G401 (cell line): ENCODE results near the gene C1orf198. TPM values are rescaled to one million over a fixed set of nuclear protein-coding genes. Genes with fewer than 3 reads are reported as not detected.

ENCODE experiments used
- DNase-seq: peaks from one replicate; pipeline ENCODE4 v3.0.0-alpha.2; 2015; ENCODE audit warnings: low spot score
- in situ Hi-C: cut with HindIII; loops from 2 replicates; pipeline ENCODE4 v1.10.0; 2016; ENCODE audit warnings: low sequenced_read_pairs, mixed read lengths
- total RNA-seq: library from RNA; depleted of rRNA; stranded (reverse); fragments of >200 nt; shearing (Covaris generic); gene quantifications from 2 replicates; pipeline ENCODE4 v1.2.3, GENCODE V29; 2014

The C1orf198 gene
- total RNA-seq, 1 experiment from 2014 or later = 35.6 TPM

- in situ Hi-C loops = no loop called here
- no peak for DNase-seq
Observed at GRCh38 chr1:230843503-230844309, 24.6 kb downstream of the C1orf198 start.

DNA sequence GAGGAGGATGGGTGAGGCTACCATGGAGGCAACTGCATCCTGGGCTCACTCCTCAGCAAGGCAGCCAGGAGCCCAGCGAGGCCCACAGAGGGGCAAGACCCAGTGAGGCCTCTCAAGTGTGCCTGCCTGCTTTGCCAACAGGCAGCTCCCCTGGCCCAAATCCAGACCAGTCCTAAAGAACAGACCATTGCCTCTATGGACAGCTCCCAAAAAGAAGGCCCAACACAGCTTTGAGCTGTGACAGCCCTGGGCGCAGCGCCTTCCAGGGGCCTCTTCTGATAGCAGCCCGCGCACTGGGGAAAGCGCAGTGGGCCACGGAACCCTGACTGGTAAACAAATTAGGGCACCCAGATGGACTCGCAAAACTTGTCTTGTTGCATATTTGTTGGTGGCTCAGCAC is 25.5 kb downstream of the C1orf198 start:
- in situ Hi-C loops = no loop called here
- DNase-seq = no peak

- no peak for DNase-seq
- in situ Hi-C loops = no loop called here
Observed at GRCh38 chr1:230839173-230839572, 29.1 kb downstream of the C1orf198 start.

GRCh38 chr1:230836793-230837192 is 31.5 kb downstream of the C1orf198 start:
- DNase-seq = no peak
- in situ Hi-C loops = no loop called here

DNA sequence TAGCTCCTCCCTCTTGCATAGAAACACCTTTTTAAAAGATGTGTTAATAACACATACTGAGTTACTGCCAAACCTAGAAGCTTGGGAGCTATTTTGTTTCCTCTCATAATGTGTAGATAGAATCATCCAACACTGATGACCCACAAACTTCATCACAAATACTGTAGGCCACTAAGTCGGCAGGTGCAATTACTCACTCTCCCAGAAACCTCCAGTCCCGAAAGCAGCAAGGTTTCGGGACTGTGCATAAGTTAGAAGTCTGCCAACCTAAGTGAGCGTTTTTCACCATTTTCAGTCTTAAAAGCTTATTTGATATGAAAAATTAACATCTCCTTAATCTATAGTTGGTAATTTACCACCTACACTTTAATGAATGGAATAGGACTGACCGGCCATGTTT is 32.0 kb downstream of the C1orf198 start:
- in situ Hi-C loops = no loop called here
- DNase-seq = no peak

GRCh38 chr1:230834292-230834691 is 34.0 kb downstream of the C1orf198 start:
- DNase-seq = no peak
- in situ Hi-C loops = no loop called here

DNA sequence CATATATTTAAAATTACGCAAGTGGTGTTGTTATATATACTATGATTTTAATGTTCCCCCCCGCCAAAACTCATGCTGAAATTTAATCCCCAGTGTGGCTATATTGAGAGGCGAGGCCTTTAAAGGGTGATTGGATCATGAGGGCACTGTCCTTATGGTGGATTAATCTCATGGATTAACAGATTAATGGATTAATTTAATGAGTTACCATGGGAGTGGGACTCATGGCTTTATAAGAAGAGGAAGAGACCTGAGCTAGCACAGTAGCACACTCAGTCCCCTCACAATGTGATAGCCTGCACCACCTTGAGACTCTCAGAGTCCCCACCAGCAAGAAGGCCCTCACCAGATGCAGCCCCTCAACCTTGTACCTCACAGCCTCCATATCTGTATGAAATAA is 34.8 kb downstream of the C1orf198 start:
- in situ Hi-C loops = no loop called here
- DNase-seq = no peak

- in situ Hi-C loops = no loop called here
- no peak for DNase-seq
Observed at GRCh38 chr1:230832476-230832875, 35.8 kb downstream of the C1orf198 start.

GRCh38 chr1:230831771-230832170 is 36.5 kb downstream of the C1orf198 start:
- in situ Hi-C loops = no loop called here
- DNase-seq = no peak

DNA sequence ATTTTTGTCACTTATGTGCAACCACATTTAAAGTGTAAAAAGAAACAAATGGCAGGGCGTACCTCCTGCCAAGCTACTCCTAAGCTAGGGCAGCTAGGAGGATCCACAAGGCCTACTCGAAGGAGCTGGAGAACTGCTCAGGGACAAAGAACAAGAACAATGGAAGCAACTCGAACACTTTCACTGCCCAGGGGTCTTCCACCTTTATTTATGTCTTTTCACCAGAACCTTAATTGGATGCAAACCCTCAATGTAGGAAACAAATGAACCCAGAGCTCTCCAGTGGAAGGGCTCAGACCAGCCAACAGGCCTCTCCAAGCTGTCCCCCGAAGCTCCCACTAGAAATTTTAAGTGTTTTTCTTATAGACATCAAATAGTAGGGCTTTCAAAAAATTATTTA is 39.9 kb downstream of the C1orf198 start:
- in situ Hi-C loops = no loop called here
- DNase-seq = no peak

- in situ Hi-C loops = no loop called here
- no peak for DNase-seq
Observed at GRCh38 chr1:230827801-230828200, 40.5 kb downstream of the C1orf198 start.

DNA sequence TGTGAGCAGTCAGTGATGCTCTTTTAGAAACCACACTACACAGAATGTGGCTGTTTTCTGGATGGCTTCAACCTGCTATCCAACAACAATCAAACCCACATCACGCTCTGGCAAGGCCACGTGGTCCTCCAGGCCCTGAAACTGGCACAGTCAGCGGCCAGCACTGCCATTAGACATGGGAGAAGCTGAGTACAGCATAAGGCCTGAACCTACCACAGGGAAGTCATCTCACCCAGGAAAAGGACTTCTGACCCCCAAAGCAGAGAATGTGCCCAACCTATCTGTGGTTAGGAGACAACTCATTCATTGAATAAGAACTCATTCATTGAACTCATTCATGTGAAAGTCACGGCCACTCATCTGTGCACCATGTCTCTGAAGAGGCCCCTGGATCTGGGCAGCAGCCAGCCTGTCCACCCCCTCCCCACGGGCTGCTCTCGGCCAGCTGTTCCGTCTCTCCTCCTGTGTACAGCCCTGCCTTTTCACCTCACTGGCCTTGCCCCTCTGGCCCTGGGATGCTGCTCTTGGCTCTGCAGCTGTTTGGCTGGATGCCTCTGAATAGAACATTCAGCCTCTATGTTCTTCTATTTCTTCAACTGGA is 41.1 kb downstream of the C1orf198 start:
- in situ Hi-C loops = no loop called here
- DNase-seq = no peak

DNA sequence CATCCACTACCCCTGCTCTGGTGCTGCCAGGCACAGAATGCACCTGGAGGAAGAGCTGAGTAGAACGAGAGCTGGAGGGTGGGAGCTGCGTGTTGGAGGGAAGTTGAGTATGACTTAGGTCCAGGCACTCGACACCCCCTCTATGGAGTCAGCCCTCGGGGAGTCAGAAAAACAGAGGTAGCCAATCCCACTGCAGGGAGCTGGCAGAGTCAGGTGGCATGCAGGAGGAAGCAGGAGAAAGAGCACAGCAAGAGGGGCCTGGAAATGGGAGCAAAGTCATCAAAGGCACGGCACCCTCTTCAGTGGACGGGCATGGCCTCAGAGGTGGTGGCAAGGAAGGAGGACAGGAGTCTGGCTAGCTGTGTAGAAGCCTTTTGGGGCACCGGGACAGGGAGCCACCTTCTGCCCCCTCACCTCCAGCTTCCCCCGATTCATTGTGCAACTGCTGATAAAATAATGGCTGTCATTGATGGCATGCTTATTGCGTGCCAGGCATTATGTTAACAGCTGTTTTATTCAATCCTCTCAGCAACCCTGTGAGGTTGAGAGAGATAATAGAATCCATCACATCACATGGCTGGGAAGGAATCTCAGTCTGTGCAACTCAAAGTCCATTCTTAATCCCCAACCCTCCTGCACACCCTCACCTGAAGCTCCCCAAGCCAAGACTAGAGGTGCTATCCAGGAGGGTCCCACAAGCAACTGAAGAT is 42.0 kb downstream of the C1orf198 start:
- DNase-seq = no peak
- in situ Hi-C loops = no loop called here

DNA sequence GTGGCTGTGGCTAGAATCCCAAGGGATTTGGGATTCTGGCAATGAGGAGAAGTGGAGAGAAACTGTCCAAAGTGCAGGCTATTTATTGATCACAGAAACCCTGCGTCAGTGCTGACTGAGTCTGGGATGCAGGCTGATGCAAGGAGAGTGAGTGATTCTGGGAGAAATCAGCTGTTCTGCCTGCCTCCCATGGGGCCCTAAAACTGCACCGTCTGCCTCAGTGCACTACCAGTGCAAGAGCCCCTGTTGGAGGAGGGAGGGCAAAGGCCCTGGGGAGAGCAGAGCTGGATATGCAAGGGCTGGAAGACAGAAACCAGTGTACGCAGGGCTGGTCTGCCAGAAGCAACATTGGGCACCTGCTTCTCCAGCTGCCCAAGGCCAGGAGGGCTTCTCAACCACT is 42.6 kb downstream of the C1orf198 start:
- in situ Hi-C loops = no loop called here
- DNase-seq = no peak

- in situ Hi-C loops = no loop called here
- DNase-seq = no peak
Observed at GRCh38 chr1:230824919-230825721, 43.2 kb downstream of the C1orf198 start.

DNA sequence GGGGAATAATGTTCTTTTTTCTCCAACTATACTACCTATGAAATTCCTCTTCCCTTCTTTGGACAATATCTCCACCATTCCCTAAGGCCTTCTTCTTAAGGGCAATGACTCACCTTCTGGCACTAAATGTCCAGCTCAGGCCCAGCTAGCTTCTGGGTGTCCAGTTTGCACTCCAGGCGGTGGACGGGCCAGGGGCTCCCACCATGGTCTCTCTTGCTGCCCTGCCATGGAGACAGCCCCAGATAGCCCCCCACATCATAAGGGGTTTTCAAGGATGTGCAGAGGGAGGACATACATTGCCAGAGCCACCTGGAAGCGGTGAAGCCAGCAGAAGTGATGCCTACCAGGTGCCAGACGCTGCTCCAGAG is 43.8 kb downstream of the C1orf198 start:
- in situ Hi-C loops = no loop called here

GRCh38 chr1:230823931-230824381 is 44.4 kb downstream of the C1orf198 start:
- DNase-seq = no peak
- in situ Hi-C loops = no loop called here

More for the DNA sequence above, 43.8 kb downstream of the C1orf198 start:
- DNase-seq = no peak

- in situ Hi-C loops = no loop called here
- no peak for DNase-seq
Observed at GRCh38 chr1:230823426-230823825, 44.9 kb downstream of the C1orf198 start.

DNA sequence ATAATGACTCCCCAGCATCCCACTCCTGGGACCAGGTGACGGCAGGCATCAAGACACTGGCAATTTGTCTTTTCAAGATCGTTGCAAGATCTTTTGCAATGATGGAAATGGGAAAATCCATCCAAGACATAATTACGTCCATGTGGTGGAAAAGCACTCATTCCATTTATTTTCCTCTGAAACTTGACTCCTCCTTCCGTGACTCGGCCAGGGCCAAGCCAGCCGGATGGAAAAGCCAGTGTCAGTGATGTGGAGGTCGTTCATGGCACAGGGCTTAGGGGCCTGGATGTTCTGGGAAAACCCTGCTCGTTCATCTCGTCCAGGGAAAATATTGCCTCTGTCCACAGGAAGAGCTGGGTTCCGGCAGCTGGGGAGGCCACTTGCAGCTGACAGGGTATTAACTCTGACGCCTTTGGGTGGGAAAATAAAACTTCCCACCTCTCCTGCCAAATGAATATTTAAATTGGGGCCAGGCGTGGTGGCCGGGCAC is 46.2 kb downstream of the C1orf198 start:
- DNase-seq = no peak
- in situ Hi-C loops = no loop called here
